ENCODE data around the gene ZNF57. TPM values are rescaled to one million over a fixed set of nuclear protein-coding genes. Genes with fewer than 3 reads are reported as not detected.

ZNF57 gene
- total and polyA plus RNA-seq, 9 of the 15 experiments (the other 6 are each of a cell fraction or from before 2014, with no cell fraction given) = 3.9 to 13.5 (median 7.8) TPM

DNA sequence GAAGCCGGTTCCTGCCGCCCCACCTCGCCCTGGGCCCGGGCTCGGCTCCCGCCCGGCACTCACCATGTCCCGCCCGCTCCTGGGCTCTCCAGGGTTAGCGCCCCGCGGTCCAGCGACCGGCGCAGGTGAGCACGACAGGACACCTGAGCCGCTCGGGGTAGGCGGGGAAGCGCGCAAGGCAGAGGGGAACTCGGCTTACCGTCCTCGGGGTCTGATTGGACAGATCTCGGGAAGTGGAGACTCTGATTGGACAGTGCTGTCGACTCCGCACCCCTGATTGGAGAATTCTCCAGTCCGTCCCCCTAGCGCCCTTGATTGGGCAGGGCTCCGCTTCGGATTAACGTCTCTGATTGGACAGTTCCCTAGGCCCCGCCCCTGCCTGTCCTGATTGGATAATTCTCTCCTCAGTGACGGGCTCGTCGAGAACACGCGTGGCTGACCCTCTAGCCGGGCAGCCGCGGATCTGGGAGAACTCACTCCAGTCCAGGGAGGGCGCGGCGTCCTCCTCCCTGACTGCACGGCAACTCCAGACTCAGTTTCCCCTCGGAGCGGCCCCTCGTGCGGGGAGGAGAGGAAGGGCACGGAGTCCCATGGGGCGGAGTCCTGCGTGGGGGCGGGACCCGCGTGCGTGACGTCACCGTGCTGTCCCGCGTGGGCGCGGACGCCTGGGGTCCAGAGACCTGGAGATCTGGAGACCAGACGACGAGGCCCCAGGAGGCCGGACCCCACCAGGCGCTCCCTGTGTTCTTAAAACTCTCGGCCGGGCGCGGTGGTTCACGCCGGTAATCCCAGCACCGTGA, 44.2 kb downstream of the ZNF57 start, which contains the start of gene ZNF77 (continued):
- TF ChIP-seq, protein P1, sequence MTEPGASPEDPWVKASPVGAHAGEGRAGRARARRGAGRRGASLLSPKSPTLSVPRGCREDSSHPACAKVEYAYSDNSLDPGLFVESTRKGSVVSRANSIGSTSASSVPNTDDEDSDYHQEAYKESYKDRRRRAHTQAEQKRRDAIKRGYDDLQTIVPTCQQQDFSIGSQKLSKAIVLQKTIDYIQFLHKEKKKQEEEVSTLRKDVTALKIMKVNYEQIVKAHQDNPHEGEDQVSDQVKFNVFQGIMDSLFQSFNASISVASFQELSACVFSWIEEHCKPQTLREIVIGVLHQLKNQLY (CRISPR knock-in tag; conservative IDR thresholded peaks at IDR 0.05) = no peak
- no peak for TF ChIP-seq ZKSCAN8 (CRISPR knock-in tag; IDR thresholded peaks at IDR 0.05)
- no peak for TF ChIP-seq TEAD4 (IDR thresholded peaks at IDR 0.05; ENCODE audit: low read length)
- TF ChIP-seq TEAD4 (CRISPR knock-in tag; IDR thresholded peaks at IDR 0.05; ENCODE audit: borderline replicate concordance) = peak; percentile 51; the same call in 1 of the 2 replicates
- TF ChIP-seq ZNF134 (CRISPR knock-in tag; conservative IDR thresholded peaks at IDR 0.05) = no peak
- no peak for TF ChIP-seq TCF7L2 (IDR thresholded peaks at IDR 0.05; ENCODE audit: low read depth, low read length)
- TF ChIP-seq ZNF780A (CRISPR knock-in tag; IDR thresholded peaks at IDR 0.05) = 0 out of 2 replicates have a peak, but pooled peaks have one; percentile 27
- no peak for TF ChIP-seq RBM39 (optimal IDR thresholded peaks at IDR 0.05; ENCODE audit: low read depth, low read length)
- TF ChIP-seq NR2C1 (IDR thresholded peaks at IDR 0.05) = 0 out of 2 replicates have a peak, but pooled peaks have one; percentile 67
- TF ChIP-seq NR2C1 (tag; IDR thresholded peaks at IDR 0.05) = peak; percentile 81; the same call in 1 of the 2 replicates
- TF ChIP-seq ZNF445 (CRISPR knock-in tag; IDR thresholded peaks at IDR 0.05; ENCODE audit: low read depth) = no peak
- no peak for TF ChIP-seq ZNF444 (CRISPR knock-in tag; IDR thresholded peaks at IDR 0.05)
- TF ChIP-seq, protein P2, sequence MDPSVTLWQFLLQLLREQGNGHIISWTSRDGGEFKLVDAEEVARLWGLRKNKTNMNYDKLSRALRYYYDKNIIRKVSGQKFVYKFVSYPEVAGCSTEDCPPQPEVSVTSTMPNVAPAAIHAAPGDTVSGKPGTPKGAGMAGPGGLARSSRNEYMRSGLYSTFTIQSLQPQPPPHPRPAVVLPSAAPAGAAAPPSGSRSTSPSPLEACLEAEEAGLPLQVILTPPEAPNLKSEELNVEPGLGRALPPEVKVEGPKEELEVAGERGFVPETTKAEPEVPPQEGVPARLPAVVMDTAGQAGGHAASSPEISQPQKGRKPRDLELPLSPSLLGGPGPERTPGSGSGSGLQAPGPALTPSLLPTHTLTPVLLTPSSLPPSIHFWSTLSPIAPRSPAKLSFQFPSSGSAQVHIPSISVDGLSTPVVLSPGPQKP (CRISPR knock-in tag; IDR thresholded peaks at IDR 0.05) = no peak
- peak; percentile 94; the same call in 1 of the 2 replicates for TF ChIP-seq DMBX1 (CRISPR knock-in tag; IDR thresholded peaks at IDR 0.05; ENCODE audit: borderline replicate concordance)
- TF ChIP-seq SREBF2 (CRISPR knock-in tag; IDR thresholded peaks at IDR 0.05) = no peak
- TF ChIP-seq, protein P3, sequence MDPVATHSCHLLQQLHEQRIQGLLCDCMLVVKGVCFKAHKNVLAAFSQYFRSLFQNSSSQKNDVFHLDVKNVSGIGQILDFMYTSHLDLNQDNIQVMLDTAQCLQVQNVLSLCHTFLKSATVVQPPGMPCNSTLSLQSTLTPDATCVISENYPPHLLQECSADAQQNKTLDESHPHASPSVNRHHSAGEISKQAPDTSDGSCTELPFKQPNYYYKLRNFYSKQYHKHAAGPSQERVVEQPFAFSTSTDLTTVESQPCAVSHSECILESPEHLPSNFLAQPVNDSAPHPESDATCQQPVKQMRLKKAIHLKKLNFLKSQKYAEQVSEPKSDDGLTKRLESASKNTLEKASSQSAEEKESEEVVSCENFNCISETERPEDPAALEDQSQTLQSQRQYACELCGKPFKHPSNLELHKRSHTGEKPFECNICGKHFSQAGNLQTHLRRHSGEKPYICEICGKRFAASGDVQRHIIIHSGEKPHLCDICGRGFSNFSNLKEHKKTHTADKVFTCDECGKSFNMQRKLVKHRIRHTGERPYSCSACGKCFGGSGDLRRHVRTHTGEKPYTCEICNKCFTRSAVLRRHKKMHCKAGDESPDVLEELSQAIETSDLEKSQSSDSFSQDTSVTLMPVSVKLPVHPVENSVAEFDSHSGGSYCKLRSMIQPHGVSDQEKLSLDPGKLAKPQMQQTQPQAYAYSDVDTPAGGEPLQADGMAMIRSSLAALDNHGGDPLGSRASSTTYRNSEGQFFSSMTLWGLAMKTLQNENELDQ (CRISPR knock-in tag; IDR thresholded peaks at IDR 0.05; ENCODE audit: borderline replicate concordance) = peak; percentile 14; the same call in 1 of the 2 replicates
- no peak for TF ChIP-seq ZNF124 (CRISPR knock-in tag; IDR thresholded peaks at IDR 0.05)
- TF ChIP-seq, protein P4, sequence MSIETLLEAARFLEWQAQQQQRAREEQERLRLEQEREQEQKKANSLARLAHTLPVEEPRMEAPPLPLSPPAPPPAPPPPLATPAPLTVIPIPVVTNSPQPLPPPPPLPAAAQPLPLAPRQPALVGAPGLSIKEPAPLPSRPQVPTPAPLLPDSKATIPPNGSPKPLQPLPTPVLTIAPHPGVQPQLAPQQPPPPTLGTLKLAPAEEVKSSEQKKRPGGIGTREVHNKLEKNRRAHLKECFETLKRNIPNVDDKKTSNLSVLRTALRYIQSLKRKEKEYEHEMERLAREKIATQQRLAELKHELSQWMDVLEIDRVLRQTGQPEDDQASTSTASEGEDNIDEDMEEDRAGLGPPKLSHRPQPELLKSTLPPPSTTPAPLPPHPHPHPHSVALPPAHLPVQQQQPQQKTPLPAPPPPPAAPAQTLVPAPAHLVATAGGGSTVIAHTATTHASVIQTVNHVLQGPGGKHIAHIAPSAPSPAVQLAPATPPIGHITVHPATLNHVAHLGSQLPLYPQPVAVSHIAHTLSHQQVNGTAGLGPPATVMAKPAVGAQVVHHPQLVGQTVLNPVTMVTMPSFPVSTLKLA (conservative IDR thresholded peaks at IDR 0.05) = peak; percentile 85 to 91
- TF ChIP-seq ZNF316 (IDR thresholded peaks at IDR 0.05) = no peak
- TF ChIP-seq HNRNPLL (IDR thresholded peaks at IDR 0.05; ENCODE audit: low read depth, low read length, poor library complexity, severe bottlenecking) = no peak
- no peak for TF ChIP-seq ZNF212 (CRISPR knock-in tag; IDR thresholded peaks at IDR 0.05)
- TF ChIP-seq TEAD1 (CRISPR knock-in tag; IDR thresholded peaks at IDR 0.05) = peak in 1 of 2 experiments; percentile 65; a peak in 1 of 4 replicates

Measured in K562 (cell line).